GM18499 (cell line): ENCODE results near the gene CDPF1.
"Not testable (repeated sequence)": the region's sequence is repeated elsewhere in the genome, so short reads cannot be mapped to it uniquely, and the experiment has no call there.

Source experiments
- ATAC-seq: cut with Tn5 transposase; IDR thresholded peaks from one replicate; pipeline ENCODE4 v1.9.1; 2021; ENCODE audit warnings: moderate number of reproducible peaks; ENCODE audit not compliant: insufficient read depth, unreplicated experiment

CDPF1 gene

GRCh38 chr22:46286006-46286405, 35.9 kb upstream of the CDPF1 start:
- ATAC-seq, result no peak

- ATAC-seq, result no peak
Observed at GRCh38 chr22:46281866-46282678, 32.0 kb upstream of the CDPF1 start.

- no peak for ATAC-seq
Observed at GRCh38 chr22:46280999-46281623, 31.0 kb upstream of the CDPF1 start.

- no peak for ATAC-seq
Observed at GRCh38 chr22:46280063-46280817, 30.1 kb upstream of the CDPF1 start.

GRCh38 chr22:46278656-46279645, 28.9 kb upstream of the CDPF1 start:
- no peak for ATAC-seq

GRCh38 chr22:46276563-46276962, 26.5 kb upstream of the CDPF1 start:
- ATAC-seq, result no peak

- ATAC-seq, result no peak
Observed at GRCh38 chr22:46275455-46276122, 25.5 kb upstream of the CDPF1 start.

- ATAC-seq, result no peak
Observed at GRCh38 chr22:46274381-46274780, 24.3 kb upstream of the CDPF1 start.

GRCh38 chr22:46273432-46274148, 23.5 kb upstream of the CDPF1 start:
- no peak for ATAC-seq

GRCh38 chr22:46272762-46273431, 22.8 kb upstream of the CDPF1 start:
- ATAC-seq, result no peak

- ATAC-seq, result no peak
Observed at GRCh38 chr22:46272196-46272595, 22.1 kb upstream of the CDPF1 start.

GRCh38 chr22:46269564-46269963, 19.5 kb upstream of the CDPF1 start:
- no peak for ATAC-seq

- ATAC-seq, result no peak
Observed at GRCh38 chr22:46267431-46268279, 17.6 kb upstream of the CDPF1 start, which contains the start of gene TTC38. TSS of gene TTC38 (plus strand) at chr22:46268008. CDS start at chr22:46268040, 32 bp downstream.

- ATAC-seq, result not testable (repeated sequence)
Observed at GRCh38 chr22:46265627-46266026, 15.5 kb upstream of the CDPF1 start.

GRCh38 chr22:46264520-46264919, 14.4 kb upstream of the CDPF1 start:
- ATAC-seq, result not testable (repeated sequence)

- no peak for ATAC-seq
Observed at GRCh38 chr22:46263216-46263590, 13.1 kb upstream of the CDPF1 start, which contains the start of gene PKDREJ. TSS of gene PKDREJ (minus strand) at chr22:46263343. CDS start at chr22:46263322, 21 bp downstream.
